DMS53 (cell line): Measurements from ENCODE around the gene ENOX1.

Experiments used
- DNase-seq: peaks from one replicate; lab custom pipeline; 2025; lab: John Stamatoyannopoulos, UW

ENOX1 gene

DNA sequence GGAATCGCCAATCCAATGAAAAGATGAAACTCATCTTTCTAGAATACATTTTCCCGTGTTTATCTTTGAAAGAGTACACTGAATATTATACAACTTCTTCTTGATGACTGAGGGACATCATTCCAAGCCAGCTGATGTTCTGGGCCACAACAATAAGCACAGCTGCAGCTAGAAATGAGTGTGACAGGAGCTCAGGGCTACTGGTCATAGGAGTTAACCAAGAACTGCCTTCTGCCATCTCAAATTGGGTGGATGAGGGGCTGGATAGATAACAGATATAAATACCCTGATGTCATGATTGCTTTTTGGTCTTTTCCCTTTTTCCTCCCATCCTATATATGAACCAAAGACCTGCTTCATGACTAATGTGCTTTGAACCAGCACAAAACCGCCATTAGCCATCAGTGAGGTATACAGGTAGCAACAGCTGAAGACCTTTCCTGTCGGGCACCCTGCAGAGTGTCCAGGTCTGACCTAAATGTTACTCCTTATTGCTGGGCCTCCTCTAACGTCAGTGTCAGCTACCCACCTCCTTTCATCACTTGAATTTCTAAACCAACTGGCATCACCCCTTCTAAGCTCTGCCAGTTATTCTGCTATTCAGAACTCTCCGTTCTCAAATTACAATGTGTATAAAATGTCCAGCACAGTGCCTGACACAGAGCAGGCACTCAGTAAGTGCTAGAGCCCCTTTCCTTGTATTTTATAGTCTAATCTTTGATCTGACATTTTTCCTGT lies 178.2 kb downstream of the ENOX1 start:
- DNase-seq = no peak

DNA sequence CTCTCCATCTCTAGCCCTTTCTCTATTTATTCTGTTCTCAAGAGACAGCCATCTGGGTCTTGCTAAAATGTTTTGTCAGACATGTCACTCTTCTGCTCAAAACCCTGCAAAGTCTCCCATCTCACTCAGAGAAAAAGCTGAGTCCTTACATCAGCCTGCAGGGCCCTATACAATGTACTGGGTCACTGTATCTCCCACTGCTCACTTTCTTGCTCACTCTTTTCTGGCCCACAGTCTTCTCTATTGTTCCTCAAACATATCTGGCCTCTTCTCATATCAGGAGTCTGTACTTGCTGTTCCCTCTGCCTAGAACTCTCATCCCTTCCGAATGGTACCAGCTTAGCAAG lies 189.2 kb downstream of the ENOX1 start:
- DNase-seq = no peak

DNA sequence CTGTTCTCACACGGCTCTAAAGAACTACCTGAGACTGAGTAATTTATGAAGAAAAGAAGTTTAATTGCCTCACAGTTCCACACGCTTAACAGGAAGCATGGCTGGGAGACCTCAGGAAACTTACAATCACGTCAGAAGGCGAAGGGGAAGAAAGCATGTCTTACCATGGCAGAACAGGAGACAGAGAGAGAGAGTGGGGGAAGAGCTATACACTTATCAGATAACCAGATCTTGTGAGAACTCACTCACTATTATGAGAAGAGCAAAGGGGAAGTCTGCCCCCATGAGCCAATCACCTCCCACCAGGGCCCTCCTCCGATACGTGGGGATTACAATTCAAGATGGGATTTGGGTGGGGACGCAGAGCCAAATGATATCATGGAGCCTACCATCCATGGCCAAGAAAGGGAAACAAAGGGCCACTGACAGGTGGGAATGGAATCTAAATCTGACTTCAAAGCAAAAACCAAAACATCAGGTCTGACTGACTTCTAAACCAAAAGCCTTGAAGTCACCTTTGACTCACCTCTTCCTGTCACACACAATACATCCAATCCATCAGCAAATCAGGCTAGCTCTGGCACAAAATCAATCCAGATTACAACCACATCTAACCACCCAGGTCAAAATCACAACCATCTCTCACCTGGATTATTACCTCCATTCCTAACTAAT lies 189.7 kb downstream of the ENOX1 start:
- no peak for DNase-seq

DNA sequence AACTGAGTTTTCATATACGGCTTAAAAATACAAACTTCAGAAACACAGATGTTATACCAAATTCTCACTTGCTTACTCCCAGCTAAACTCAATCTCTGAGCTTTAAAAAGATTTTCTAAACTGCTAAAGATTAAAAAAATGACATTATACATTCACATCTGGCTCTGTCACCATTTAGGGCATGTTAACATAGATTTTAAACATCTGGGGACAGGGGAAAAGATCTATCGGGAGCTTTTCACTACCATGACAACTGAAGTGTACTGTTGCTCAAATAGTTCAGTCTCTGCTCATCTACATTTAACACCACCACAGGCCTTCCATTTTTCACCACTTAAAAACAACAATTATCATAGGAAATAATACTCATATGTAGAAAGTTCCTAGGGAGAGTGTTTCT lies 190.8 kb downstream of the ENOX1 start:
- DNase-seq = no peak

DNA sequence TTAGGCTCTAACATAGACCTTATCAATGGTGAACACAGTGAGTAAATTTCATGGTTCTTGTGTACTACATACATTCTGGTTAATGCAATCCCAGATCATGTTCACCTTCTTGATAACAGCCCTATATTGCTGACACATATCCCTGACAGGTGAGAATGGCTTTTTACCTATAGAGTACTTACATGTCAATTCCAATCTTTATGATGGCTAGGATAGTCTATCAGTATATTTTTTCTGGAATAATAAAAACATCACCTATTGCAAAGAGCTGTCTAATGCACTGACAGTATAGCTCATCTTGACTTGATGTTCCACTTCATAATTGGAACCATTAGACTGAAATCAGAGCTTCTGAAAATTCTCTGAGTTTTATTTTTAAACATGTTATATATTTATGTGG lies 199.4 kb downstream of the ENOX1 start:
- no peak for DNase-seq

DNA sequence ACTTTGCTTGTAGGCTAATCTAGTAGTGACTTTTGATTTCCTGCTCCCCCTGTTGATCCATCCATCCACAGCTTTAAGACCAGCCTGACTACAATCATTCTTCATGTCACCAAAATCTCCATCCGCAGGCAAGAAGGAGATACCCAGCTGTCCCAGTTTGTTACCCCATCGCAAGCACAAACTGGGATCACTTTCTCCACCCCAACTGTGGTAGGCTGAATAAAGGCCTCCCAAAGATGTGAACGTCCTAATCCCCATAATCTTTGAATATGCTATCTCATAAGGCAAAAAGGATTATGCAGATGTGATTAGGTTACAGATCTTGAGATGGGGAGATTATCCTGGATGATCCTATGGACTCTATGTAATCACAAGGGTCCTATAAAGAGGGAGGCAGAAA lies 202.0 kb downstream of the ENOX1 start:
- no peak for DNase-seq

DNA sequence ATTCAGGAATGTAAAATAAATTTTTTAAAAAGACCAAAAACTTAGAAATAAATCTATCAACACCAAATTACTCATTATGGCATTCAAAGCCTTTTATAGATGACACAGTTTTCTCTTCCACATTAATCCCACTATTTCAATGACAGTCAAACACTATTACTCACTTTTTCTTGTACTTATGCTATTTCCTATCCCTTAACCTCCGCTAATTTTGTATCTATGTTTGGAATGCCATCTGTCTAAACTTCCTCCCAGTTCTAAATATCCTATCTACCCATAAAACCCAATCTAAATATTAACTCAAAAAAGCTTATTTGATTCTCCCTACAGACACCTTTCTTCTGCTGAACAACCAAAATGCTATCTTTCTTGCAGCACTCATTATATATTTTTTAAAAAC lies 203.5 kb downstream of the ENOX1 start:
- DNase-seq = no peak

DNA sequence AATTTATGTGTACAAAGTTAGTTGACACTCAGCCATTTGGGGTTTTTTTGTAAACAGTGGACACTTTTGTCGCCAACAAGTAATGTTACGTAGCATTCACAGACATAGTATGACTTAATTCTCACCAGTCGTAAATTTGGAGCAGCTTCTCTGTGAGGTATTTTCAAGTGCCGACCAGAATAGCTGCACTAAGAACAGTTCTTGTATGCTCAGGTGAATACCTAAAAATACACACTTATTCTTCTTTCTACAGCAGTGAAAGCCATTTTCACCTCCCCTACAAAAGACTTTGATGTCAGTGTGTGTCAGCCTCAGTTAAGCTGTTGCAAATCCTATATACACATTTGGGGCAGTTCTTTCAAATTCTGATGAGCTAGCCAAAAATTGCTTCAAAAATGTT lies 206.5 kb downstream of the ENOX1 start:
- DNase-seq = no peak

DNA sequence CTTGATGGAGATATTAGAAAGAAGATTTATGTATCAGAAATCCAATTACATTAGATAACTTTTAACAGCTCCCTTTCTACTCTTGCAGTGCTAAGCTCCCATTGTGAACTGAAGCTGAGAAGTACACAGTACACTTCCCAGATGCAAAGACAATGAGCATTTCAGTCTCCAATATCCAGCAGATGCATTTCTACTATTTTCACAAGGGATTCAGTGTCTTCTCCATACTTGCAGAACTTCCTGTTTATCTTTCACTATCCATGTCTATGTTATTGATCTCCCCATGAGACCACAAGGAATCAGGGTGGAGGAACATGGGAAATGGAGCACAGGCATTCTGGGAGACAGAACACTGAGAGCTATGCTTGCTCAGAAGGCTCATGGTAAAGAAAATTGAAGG lies 207.5 kb downstream of the ENOX1 start:
- no peak for DNase-seq

DNA sequence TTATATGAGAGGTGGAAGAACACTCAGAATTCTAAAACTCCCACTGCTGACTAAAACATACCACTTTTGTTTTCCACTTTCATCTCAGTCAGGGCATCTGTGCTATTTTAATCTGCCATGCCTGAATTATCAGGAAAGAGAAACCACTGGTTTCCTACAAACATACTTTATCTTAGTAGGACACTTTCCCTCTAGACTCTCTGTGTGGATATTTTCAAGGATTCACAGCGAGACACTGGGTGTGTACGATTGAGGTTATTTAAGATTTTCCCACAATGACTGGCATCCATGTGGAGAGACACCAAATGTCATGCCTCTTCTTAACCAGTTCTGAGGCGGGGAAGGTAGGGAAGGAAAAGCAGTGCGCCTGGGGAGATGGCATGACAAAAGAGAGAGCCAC lies 212.2 kb downstream of the ENOX1 start:
- no peak for DNase-seq

DNA sequence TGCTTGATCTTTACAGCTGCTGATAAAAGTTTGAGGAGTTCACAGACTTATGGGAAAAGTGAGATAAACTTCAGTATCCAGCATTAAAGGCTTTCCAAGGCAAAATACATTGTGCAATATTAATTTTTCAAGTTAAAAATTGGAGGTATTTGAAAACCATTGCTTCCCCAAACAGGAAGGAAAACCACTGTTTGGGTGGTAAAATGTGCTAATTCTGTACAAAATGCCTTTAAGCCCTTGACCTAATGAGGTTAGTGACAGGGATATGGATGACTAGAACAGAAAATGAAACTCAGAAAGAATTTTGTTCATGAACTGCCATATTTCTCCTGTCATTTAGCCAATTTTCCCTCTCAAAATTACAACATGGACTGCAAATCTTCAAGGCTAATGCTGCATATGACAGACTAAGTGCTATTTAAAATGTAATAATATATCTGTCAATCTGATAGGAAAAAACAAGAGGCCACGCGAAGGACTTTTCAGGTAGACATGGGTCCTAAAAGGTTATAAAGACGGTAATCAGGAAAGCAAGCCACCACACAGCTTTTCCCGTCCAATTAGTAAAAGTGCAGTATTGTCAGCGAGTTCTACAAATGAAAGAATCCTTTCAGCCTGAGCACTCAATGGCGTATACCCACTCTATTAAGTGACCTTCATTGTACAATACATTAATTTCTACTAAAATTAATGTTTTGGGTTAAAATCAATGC lies 212.8 kb downstream of the ENOX1 start:
- no peak for DNase-seq

DNA sequence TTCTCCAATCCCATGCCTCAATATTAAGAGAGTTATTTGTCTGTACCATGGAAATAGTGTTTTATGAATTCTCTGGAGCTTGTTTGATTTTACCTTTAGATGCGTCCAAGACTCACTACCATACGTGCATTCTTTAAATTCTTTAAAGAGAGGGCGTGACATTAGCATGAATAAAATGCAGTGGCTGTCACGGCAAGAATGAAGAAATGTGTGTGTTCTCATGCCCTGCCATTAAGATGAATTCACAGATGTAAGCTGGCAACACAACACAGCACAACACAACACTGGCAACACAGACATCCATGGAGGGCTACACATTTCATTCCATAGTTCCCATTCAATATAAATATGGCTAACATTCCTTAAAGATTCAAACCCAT lies 213.4 kb downstream of the ENOX1 start:
- DNase-seq = no peak

DNA sequence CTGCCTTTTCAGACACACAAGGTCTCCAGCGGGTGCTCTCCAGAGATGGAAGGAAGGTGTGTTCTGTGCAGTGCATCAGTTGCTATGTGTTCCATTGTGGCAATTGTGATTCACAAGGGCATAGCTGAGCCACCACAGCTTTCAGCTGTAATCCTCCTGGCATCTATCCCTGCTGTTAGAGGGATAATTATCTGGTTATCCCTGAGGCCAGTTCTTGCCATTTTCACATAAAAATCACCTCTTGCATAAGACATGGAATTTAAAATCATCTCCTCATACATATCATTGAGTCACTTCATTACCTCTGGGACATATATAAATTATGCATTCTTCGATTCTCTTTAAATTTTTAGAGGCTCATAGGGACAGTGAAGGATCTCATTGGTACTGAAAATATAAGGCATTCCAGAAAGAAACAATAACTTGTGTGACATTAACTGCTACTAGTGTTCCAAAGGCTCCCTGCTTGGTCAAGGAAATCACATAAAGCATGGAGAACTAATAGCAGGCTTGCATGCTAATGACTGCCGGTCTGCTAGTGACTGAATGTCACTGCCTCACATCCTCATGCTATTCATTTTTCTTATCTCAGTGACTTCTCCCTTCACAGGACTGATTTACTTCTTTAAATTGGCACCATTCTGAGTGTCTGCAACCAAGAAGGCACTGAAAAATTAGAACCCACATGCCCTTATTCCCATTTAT lies 214.0 kb downstream of the ENOX1 start:
- no peak for DNase-seq

DNA sequence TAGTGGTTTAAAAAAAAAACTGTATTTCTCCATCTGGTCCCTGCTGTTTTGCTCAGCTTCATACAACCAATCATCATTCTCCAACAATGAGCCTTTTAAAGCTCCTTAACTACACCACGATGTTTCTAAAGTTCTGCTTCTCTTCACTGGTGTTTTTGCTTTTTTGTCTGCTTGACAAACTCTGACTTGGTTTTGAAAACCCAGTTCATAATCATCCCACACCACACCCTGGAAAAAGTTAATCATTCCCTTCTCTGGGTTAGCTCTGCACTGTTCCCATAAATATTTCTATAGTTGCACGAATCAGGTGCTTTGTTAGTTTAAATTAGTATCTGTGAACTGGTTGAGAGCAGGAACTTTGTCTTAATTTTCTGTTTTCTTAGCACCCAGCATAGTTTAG lies 217.1 kb downstream of the ENOX1 start:
- no peak for DNase-seq

DNA sequence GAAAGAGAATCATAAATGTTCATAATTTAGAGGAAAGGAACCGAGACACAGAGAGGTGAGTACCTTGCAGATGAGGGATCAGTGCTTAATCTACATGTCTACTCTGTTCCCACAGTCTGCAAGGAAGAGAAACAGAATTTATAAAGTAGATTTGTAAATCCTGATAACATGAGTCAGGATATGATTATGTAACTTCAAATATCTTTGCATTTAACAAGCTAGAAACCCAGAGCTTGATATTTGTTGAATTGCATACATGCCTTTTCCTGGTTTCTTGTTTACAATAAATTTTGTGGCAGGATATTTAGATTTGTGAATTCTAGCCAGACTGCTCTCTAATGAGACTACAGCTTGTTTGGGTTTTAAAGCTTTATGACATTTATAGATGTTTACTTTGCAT lies 219.2 kb downstream of the ENOX1 start:
- DNase-seq = no peak

DNA sequence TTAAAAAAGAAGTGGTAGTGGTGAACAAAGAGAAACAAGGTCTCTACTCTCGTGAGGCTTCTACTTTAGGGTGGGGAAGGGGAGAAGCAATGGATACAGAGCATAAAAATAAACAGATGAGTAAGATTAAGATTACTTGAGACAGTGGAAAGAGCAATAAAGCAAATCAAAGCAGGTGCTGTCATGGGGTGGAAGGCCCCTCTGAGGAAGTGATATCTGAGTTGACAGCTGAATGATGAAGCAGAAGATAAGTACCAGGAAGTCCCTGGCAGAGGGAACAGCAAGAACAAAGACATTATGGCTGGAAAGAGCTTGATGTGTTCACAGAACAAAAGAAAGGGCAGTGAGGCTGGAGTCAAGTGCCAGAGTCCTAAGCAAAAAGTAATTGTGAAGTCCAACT lies 221.8 kb downstream of the ENOX1 start:
- peak; percentile 59 for DNase-seq

DNA sequence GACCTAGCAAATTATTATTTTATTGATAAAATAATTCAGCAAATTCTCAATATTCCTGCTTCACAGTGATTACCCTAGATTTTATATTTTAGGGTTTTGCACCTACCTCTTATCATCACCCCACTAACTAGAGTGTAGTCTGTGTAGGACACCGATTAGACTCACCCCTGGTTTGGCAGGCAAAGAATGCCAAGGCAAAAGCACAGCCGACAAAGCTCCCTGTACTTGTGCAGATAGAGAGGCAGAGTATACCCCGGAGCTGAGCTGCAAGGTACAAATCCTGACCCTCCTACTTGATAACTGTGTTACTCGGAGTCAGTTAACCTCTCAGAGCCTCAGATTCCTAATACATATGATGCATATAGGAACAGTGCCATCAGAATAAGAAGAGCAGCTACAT lies 225.7 kb downstream of the ENOX1 start:
- DNase-seq = no peak

DNA sequence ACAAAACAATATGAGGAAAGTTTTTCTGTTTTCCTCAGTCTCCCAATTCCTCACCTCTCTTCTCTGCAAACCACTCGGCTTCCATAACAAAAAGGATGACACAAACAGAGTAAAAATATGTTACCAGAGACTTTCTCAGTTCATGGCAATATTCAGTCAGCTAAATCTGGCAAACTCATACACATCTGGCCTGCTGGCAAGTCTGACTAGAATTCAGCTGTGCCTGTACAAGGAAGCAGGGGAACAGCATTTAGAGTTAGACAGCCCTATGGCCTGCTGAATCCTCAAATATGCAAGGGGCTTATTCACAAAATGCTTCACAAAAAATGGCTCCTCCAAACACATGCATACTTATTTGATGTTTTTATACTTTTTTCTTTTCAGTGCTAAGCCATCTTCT lies 227.8 kb downstream of the ENOX1 start:
- no peak for DNase-seq

DNA sequence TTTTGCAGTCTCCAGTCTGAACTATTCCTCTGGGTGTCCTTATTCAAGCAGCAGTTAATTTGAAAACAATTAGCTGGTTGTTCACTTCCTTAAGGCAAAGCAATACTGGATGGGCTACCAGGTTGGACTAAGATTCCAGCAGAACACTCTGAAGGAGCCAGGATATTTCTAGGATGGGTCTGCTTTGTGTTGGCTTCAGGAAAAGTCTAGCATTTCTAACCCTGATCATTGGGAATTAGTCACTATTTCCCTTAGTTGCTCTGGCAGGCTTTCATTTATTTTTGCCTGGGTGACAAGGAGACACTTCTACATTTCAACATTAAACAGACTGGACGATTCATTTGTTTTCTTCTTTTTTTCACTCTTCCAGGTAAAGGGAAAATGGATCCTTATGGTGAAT lies 228.4 kb downstream of the ENOX1 start:
- no peak for DNase-seq

DNA sequence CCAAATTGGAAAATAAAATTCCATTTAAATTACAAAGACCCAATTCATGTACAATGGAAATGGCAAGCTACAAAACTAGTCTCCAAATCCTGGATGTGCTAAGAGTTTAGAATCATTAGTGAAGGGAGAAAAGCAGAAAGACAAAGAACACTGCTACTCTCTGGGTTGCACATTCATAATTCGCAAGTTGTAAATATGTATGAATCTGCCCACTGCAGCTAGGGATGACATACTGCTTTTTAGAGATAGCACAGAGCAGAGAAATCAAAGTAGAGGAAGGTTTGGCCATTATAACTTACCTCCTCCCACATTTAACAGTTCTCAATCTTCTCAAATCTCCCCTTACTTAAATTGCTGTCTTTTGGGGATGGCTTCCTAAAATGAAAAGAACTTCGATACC lies 231.1 kb downstream of the ENOX1 start:
- no peak for DNase-seq

DNA sequence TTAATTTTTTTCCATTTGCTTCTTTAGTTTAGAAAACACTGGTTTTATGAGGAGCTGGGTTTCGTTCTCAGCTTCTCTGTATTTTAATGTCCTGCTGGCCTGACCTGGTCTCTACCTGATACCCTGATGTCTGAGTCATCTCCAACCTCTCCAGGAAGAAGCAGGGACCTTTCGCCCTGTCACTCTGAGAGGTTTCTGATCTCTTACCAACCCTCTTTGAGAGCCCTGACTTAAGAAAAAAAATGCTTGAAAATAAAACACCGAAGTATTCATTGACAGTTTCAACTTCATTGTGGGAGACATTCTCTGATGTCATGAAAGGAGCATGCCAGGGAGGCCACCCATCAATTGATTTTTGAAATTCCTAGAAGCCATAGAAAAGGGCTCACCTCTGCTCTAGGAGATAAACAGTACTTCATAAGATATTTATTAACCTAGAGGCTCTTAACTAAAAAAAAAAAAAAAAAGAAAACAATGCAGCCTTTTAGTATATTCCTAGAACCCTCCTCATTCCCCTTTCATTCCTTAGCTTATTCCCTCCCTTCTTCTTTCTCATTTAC lies 234.8 kb downstream of the ENOX1 start:
- DNase-seq = peak; percentile 83

DNA sequence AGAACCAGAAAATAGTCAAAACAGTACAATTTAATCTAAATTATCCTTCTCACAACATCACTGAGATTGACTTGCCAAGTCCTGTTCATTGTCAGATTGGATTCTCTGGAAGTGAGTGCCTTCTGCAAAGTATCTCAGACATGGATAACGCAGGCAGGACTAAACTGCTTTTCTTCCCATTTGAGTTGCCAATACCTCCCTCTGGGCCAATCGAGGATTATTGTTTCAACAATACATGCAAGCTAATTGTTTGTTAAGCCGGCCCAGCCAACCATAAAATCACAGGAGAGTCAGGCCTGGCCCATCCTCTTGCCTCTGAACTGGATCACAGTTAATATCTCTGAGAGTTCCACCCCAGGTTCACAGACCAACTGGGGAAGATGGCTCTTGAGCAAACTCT lies 240.0 kb downstream of the ENOX1 start:
- no peak for DNase-seq

DNA sequence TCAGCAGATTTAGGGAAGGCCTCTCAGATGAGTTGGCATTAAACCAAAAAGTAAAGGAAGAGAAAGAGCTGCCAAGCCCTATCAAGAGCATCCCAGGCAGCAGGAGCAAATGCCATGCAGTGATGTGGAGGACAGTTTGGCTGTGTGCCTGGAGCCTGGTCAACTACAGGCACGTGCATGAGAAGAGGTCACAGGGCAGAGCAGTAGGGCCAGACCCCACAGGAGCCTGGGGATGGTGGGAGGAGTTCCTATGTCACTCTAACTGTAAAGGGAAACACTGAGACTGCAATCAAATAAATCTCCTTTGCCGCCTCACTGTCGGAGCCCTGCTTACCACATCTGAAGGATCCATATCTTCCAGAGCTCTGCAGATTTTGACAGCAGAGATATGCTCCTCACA lies 240.5 kb downstream of the ENOX1 start:
- DNase-seq = no peak
